ENCODE measurements around the gene ELFN1.

DNA sequence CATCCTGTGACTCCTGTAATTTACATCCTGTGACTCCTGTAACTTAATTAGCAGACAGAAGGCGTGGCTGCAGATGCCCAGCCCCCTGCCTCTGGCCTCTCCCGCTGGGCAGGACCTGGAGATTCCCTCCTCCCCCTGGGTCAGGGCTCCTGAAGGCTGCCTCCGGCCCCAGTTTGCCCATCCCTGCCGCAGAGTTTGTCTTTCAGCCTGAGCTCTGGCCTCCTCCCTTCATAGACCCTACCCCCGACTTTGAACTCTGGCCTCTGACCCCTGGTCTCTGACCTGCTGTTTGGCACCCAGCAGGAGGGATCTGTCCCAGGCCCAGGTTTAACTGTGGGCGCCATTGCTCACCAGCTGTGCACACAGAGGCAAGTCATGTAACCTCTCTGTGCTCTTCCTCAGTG, 45.6 kb downstream of the ELFN1 start:
- TF ChIP-seq, protein P1, sequence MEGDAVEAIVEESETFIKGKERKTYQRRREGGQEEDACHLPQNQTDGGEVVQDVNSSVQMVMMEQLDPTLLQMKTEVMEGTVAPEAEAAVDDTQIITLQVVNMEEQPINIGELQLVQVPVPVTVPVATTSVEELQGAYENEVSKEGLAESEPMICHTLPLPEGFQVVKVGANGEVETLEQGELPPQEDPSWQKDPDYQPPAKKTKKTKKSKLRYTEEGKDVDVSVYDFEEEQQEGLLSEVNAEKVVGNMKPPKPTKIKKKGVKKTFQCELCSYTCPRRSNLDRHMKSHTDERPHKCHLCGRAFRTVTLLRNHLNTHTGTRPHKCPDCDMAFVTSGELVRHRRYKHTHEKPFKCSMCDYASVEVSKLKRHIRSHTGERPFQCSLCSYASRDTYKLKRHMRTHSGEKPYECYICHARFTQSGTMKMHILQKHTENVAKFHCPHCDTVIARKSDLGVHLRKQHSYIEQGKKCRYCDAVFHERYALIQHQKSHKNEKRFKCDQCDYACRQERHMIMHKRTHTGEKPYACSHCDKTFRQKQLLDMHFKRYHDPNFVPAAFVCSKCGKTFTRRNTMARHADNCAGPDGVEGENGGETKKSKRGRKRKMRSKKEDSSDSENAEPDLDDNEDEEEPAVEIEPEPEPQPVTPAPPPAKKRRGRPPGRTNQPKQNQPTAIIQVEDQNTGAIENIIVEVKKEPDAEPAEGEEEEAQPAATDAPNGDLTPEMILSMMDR (IDR thresholded peaks at IDR 0.05; ENCODE audit: borderline replicate concordance, extremely low read depth, low read length, poor library complexity, severe bottlenecking), result no peak
- TF ChIP-seq EZH2 (IDR thresholded peaks at IDR 0.05; ENCODE audit: borderline replicate concordance, low read depth, low read length, severe bottlenecking), result no peak

Data from DND-41 (cell line).